Right lobe of liver (tissue), 4 donors: ENCODE measurements around the gene FGA.

Experiments used
- CTCF ChIP-seq, 4 donors: fragments of 200-600 bp in 3 of 4; fragments of 450-650 bp in 1 of 4; IDR thresholded peaks; one replicate each; pipeline versions ENCODE4 v1.5.1 to v1.8.0; 2016 to 2022; ENCODE audit warnings: antibody characterized with exemption in 4 of 4, mild to moderate bottlenecking in 2 of 4
- POLR2A ChIP-seq: fragments of 450-650 bp; IDR thresholded peaks from one replicate; pipeline ENCODE4 v1.6.1; 2017; ENCODE audit warnings: antibody characterized with exemption, mild to moderate bottlenecking
- donor health status: DM: no; HTN: no; CAD: no.
- donor health status: DM: no; HTN: no; CAD: no.
- donor health status: DM: no; HTN: yes; CAD: no.

- TF ChIP-seq POLR2A (no peak), CTCF (IDR thresholded peaks at IDR 0.05) (no peak)
These were observed 39.8 kb upstream of the FGA start for GRCh38 chr4:154630324-154630723.
